Caco-2 (cell line): ENCODE measurements around the gene HIBCH. TPM values are rescaled to one million over a fixed set of nuclear protein-coding genes. Genes with fewer than 3 reads are reported as not detected.
A peak's percentile ranks its signal among the peaks of the same experiment; 100 is the strongest.

Experiments used
- BruUV-seq: library from RNA; stranded (reverse); fragments of 400-500 nt; replicated peaks from 2 replicates; lab custom pipeline; 2021; lab: Mats Ljungman, UMichigan
- CTCF ChIA-PET: fragments of 300-600 bp; sonication (Branson Sonifier 250); formaldehyde crosslinking; loops from one replicate; lab custom pipeline; 2022; ENCODE audit warnings: antibody characterized with exemption; lab: Charles Lee
- POLR2A ChIA-PET: fragments of 300-600 bp; sonication (Branson Sonifier 250); formaldehyde crosslinking; loops from one replicate; lab custom pipeline; 2022; ENCODE audit warnings: antibody characterized with exemption; lab: Charles Lee
- DNase-seq, 2 experiments: peaks; one replicate each; pipeline versions ENCODE4 v3.0.0 to v3.0.0-alpha.2; 2020 to 2022
- H3K27me3 ChIP-seq: replicated peaks from 2 replicates; pipeline ENCODE4 v1.6.0; 2011; ENCODE audit warnings: low read length; ENCODE audit not compliant: control insufficient read depth, insufficient read depth
- H3K36me3 ChIP-seq: 2 replicates; pipeline ENCODE4 v1.5.1; 2011; ENCODE audit warnings: low read length; ENCODE audit not compliant: control insufficient read depth, insufficient read depth
- H3K4me1 ChIP-seq: fragments of 250-450 bp; sonication (Bioruptor Pico); 2 replicates; pipeline ENCODE4 v1.5.1; 2020; ENCODE audit warnings: mild to moderate bottlenecking
- H3K4me3 ChIP-seq: 2 replicates; pipeline ENCODE4 v1.5.1; 2011; ENCODE audit warnings: low read depth, mild to moderate bottlenecking, control low read depth, low read length
- H3K9me3 ChIP-seq: fragments of 250-450 bp; sonication (Bioruptor Pico); 2 replicates; pipeline ENCODE4 v1.5.1; 2020; ENCODE audit warnings: mild to moderate bottlenecking, moderate library complexity
- H3K27ac Mint-ChIP-seq: one replicate; pipeline ENCODE4 v1.8.0; 2022; ENCODE audit warnings: mixed read lengths; ENCODE audit not compliant: unreplicated experiment
- H3K27me3 Mint-ChIP-seq: one replicate; pipeline ENCODE4 v1.8.0; 2022; ENCODE audit warnings: mixed read lengths; ENCODE audit not compliant: insufficient read depth, unreplicated experiment
- H3K36me3 Mint-ChIP-seq: one replicate; pipeline ENCODE4 v1.8.0; 2022; ENCODE audit warnings: mild to moderate bottlenecking, mixed read lengths; ENCODE audit not compliant: insufficient read depth, unreplicated experiment
- H3K4me1 Mint-ChIP-seq: one replicate; pipeline ENCODE4 v1.8.0; 2022; ENCODE audit warnings: low read depth, mixed read lengths; ENCODE audit not compliant: unreplicated experiment
- H3K4me3 Mint-ChIP-seq: one replicate; pipeline ENCODE4 v1.8.0; 2022; ENCODE audit warnings: mild to moderate bottlenecking, moderate library complexity, mixed read lengths; ENCODE audit not compliant: unreplicated experiment
- H3K9me3 Mint-ChIP-seq: one replicate; pipeline ENCODE4 v1.8.0; 2022; ENCODE audit warnings: mixed read lengths; ENCODE audit not compliant: unreplicated experiment
- intact Hi-C: fragments of 100-400 bp; cut with micrococcal nuclease; formaldehyde crosslinking; loops from one replicate; pipeline ENCODE4 v1.10.0; 2022; ENCODE audit not compliant: unreplicated experiment
- total RNA-seq: library from RNA; stranded (reverse); gene quantifications from 2 replicates; pipeline ENCODE4 v1.2.3, GENCODE V29; 2022
- TF ChIP-seq, protein P1 (sequence below), 2 experiments: fragments of 200-600 bp in 1 of 2; IDR thresholded peaks; 1 replicate in 1 of 2; 2 replicates in 1 of 2; pipeline versions ENCODE4 v1.5.1 to v1.8.0; 2011 to 2022; ENCODE audit warnings: antibody characterized with exemption in 1 of 2, control low read depth in 1 of 2, inconsistent platforms in 1 of 2, low read depth in 1 of 2, low read length in 1 of 2, mild to moderate bottlenecking in 1 of 2, moderate library complexity in 1 of 2; ENCODE audit not compliant: insufficient read depth in 1 of 2, severe bottlenecking in 1 of 2, unreplicated experiment in 1 of 2

The HIBCH gene
- total RNA-seq, 1 experiment from 2014 or later: 34.4 TPM

DNA sequence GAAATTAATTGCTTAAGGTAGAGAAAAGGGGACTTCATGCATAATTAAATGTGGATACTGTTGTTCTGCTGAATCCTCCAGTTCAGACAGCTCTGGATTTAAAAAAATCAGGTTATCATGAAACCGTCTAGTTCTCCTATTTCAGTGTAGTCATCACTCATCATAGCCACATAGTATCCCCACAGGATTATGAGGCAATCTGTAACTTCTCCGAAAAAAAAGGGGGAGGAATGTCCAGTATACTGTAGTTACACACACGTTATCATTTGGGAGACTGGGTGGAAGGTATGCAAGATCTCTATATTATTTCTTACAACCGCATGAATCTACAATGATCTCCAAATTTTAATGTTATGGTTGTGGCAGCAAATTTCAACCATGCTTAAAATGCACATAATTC, 114.0 kb downstream of the HIBCH start:
- intact Hi-C loops: no loop called here
- TF ChIP-seq, protein P1, sequence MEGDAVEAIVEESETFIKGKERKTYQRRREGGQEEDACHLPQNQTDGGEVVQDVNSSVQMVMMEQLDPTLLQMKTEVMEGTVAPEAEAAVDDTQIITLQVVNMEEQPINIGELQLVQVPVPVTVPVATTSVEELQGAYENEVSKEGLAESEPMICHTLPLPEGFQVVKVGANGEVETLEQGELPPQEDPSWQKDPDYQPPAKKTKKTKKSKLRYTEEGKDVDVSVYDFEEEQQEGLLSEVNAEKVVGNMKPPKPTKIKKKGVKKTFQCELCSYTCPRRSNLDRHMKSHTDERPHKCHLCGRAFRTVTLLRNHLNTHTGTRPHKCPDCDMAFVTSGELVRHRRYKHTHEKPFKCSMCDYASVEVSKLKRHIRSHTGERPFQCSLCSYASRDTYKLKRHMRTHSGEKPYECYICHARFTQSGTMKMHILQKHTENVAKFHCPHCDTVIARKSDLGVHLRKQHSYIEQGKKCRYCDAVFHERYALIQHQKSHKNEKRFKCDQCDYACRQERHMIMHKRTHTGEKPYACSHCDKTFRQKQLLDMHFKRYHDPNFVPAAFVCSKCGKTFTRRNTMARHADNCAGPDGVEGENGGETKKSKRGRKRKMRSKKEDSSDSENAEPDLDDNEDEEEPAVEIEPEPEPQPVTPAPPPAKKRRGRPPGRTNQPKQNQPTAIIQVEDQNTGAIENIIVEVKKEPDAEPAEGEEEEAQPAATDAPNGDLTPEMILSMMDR (IDR thresholded peaks at IDR 0.05; ENCODE audit: insufficient read depth in 1 of 2, low read depth in 1 of 2, low read length in 1 of 2, severe bottlenecking in 1 of 2, unreplicated experiment in 1 of 2): no peak
- no peaks in the 10 kb centered on the region for H3K27me3 Mint-ChIP-seq
- no peak overlapping the region for H3K4me3 ChIP-seq
- H3K27ac Mint-ChIP-seq: no peak overlapping the region
- no peaks in the 10 kb centered on the region for H3K9me3 Mint-ChIP-seq
- H3K4me1 ChIP-seq: peaks cover 10% of the 10 kb centered on the region
- no peaks in the 10 kb centered on the region for H3K36me3 ChIP-seq
- H3K27me3 ChIP-seq: no peaks in the 10 kb centered on the region
- no peak overlapping the region for H3K4me3 Mint-ChIP-seq
- POLR2A ChIA-PET: no interaction called here
- H3K9me3 ChIP-seq: no peaks in the 10 kb centered on the region
- no TSS peak for BruUV-seq
- no peak for DNase-seq
- CTCF ChIA-PET: no interaction called here
- H3K36me3 Mint-ChIP-seq: no peaks in the 10 kb centered on the region
- peaks cover 11% of the 10 kb centered on the region for H3K4me1 Mint-ChIP-seq

GRCh38 chr2:190202604-190203003, 117.0 kb downstream of the HIBCH start:
- H3K36me3 ChIP-seq: no peaks in the 10 kb centered on the region
- no peaks in the 10 kb centered on the region for H3K27me3 ChIP-seq
- peaks cover 26% of the 10 kb centered on the region for H3K4me1 ChIP-seq
- no peak overlapping the region for H3K4me3 Mint-ChIP-seq
- BruUV-seq: no TSS peak
- no peaks in the 10 kb centered on the region for H3K27me3 Mint-ChIP-seq
- CTCF ChIA-PET: no interaction called here
- no peaks in the 10 kb centered on the region for H3K9me3 ChIP-seq
- TF ChIP-seq, protein P1 (IDR thresholded peaks at IDR 0.05; ENCODE audit: insufficient read depth in 1 of 2, low read depth in 1 of 2, low read length in 1 of 2, severe bottlenecking in 1 of 2, unreplicated experiment in 1 of 2): no peak
- no peak overlapping the region for H3K4me3 ChIP-seq
- peaks cover 26% of the 10 kb centered on the region for H3K4me1 Mint-ChIP-seq
- H3K9me3 Mint-ChIP-seq: no peaks in the 10 kb centered on the region
- peaks cover 5% of the 10 kb centered on the region for H3K36me3 Mint-ChIP-seq
- POLR2A ChIA-PET: no interaction called here
- DNase-seq: peak in 1 of 2 experiments; percentile 21
- intact Hi-C loops: loop anchor here (1.0 to 5.0 kb wide), 3 partner anchors 75 to 117 kb away; partner anchors contain the start of gene HIBCH
- peak overlapping the region; percentile 42 for H3K27ac Mint-ChIP-seq

DNA sequence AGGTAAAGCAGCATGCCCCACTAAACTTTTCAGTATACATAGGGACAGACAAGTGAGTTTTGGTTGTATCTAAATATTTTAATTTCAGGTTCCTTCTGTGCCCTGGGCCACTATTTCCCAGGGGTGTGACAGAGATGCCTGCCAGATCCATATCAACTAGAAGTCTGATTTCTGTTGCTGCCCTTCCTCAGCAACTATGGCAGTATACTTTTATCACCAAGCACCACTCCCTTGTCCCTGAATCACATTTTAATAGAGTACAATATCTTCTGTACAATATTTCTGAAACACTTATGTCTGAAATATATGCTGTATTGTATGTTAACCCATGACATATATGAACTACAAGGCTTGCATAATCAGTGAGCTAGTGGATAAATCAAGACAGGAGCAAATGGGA, 117.6 kb downstream of the HIBCH start:
- H3K4me1 Mint-ChIP-seq: peaks cover 26% of the 10 kb centered on the region
- TF ChIP-seq, protein P1 (IDR thresholded peaks at IDR 0.05; ENCODE audit: insufficient read depth in 1 of 2, low read depth in 1 of 2, low read length in 1 of 2, severe bottlenecking in 1 of 2, unreplicated experiment in 1 of 2): no peak
- Histone ChIP-seq H3K9me3 (no peaks in the 10 kb centered on the region), H3K36me3 (no peaks in the 10 kb centered on the region), H3K4me1 (peaks cover 26% of the 10 kb centered on the region), H3K27me3 (no peaks in the 10 kb centered on the region), H3K4me3 (no peak overlapping the region)
- intact Hi-C loops: loop anchor here (1.0 to 5.0 kb wide), 3 partner anchors 75 to 117 kb away; partner anchors contain the start of gene HIBCH
- no peak overlapping the region for H3K4me3 Mint-ChIP-seq
- H3K27me3 Mint-ChIP-seq: no peaks in the 10 kb centered on the region
- POLR2A ChIA-PET: no interaction called here
- no TSS peak for BruUV-seq
- no peak overlapping the region for H3K27ac Mint-ChIP-seq
- CTCF ChIA-PET: no interaction called here
- DNase-seq: no peak
- H3K36me3 Mint-ChIP-seq: peaks cover 11% of the 10 kb centered on the region
- H3K9me3 Mint-ChIP-seq: no peaks in the 10 kb centered on the region
